Ovary (tissue), 9 donors: ENCODE data around the gene PIK3C2G. TPM values are rescaled to one million over a fixed set of nuclear protein-coding genes. Genes with fewer than 3 reads are reported as not detected.

ENCODE experiments used
- DNase-seq, 5 donors: peaks; one replicate each; pipeline ENCODE4 v3.0.0-alpha.2; 2019 to 2020
- H3K27ac ChIP-seq, 2 donors: fragments of 200-600 bp; one replicate each; pipeline versions ENCODE4 v1.5.1 to v1.8.0; 2019 to 2022
- H3K27me3 ChIP-seq: fragments of 200-600 bp; one replicate; pipeline ENCODE4 v1.8.0; 2022
- H3K36me3 ChIP-seq: fragments of 200-600 bp; sonication (generic); one replicate; pipeline ENCODE4 v1.5.1; 2019
- H3K4me1 ChIP-seq: one replicate; pipeline ENCODE4 v1.8.1; 2013; ENCODE audit warnings: mild to moderate bottlenecking, moderate library complexity; ENCODE audit not compliant: insufficient read depth
- H3K4me3 ChIP-seq: fragments of 200-600 bp; sonication (generic); one replicate; pipeline ENCODE4 v1.5.1; 2017
- H3K9me3 ChIP-seq, 2 donors: fragments of 200-600 bp in 1 of 2; sonication (generic) in 1 of 2; one replicate each; pipeline versions ENCODE4 v1.5.1 to v1.8.1; 2013 to 2019; ENCODE audit warnings: mild to moderate bottlenecking in 1 of 2, moderate library complexity in 1 of 2
- CTCF ChIP-seq, 3 donors: fragments of 450-650 bp in 2 of 3; fragments of 200-600 bp in 1 of 3; IDR thresholded peaks; one replicate each; pipeline versions ENCODE4 v1.5.1 to v1.8.0; 2016 to 2022; ENCODE audit warnings: antibody characterized with exemption in 3 of 3, mild to moderate bottlenecking in 1 of 3
- EP300 ChIP-seq: sonication (generic); formaldehyde crosslinking; IDR thresholded peaks from one replicate; pipeline ENCODE4 v1.6.1; 2017; ENCODE audit warnings: antibody characterized with exemption
- POLR2A ChIP-seq: fragments of 450-650 bp; IDR thresholded peaks from one replicate; pipeline ENCODE4 v1.6.1; 2017; ENCODE audit warnings: antibody characterized with exemption, mild to moderate bottlenecking, moderate library complexity
- WGBS, 3 donors: extraction: QIAGEN DNeasy Blood & Tissue Kit in 1 of 3; methylation state at CpG; one replicate each; pipeline versions ENCODE4 v1.1.5 to v1.1.7; 2013 to 2017; 5-methylcytosine and 5-hydroxymethylcytosine counted together
- intact Hi-C, 4 donors: fragments of 100-400 bp; cut with DNase I; formaldehyde crosslinking; loops; one replicate each; pipeline versions ENCODE4 v1.11.0 to v1.15.1; 2022 to 2023
- polyA plus RNA-seq, 2 donors: library from polyadenylated mRNA; stranded (reverse); fragments of 200-250 nt in 1 of 2; fragments of 350-450 nt in 1 of 2; fragmentation: Illumina TruSeq in 1 of 2; extraction: RNeasy Lipid Tissue Mini Kit (QIAGEN cat#74804) in 1 of 2; gene quantifications; one replicate each; pipeline ENCODE4 v1.2.3, GENCODE V29; 2013 to 2014
- total RNA-seq, 7 donors: library from RNA; depleted of rRNA in 2 of 7; stranded (reverse); fragments of >200 nt in 2 of 7; fragmentation: NEBNext Ultra II Directional in 3 of 7; extraction: Animal tissue kit (Norgen Biotek cat#: 25700) in 3 of 7; gene quantifications; one replicate each; pipeline versions ENCODE4 v1.1.0 to v1.2.4, GENCODE V29; 2016 to 2023
- donor health status: DM: no; HTN: no; CAD: no; lungs with moderate emphysema.
- donor health status: DM: no; HTN: no; CAD: no.
- donor health status: Bipolar disorder and iron deficiency.
- donor health status: DM: yes; HTN: yes; CAD: no.
- donor health status: DM: no; HTN: no; CAD: no.
- donor health status: DM: yes; HTN: yes; CAD: no.

The PIK3C2G gene
- total and polyA plus RNA-seq, 9 donors, result 0.02 to 1.6 (median 0.07) TPM; not detected in 4

GRCh38 chr12:18375583-18375982, 114.3 kb downstream of the PIK3C2G start:
- H3K4me3 ChIP-seq, result no peak overlapping the region
- no peaks in the 10 kb centered on the region for H3K36me3 ChIP-seq
- no peaks in the 10 kb centered on the region for H3K27me3 ChIP-seq
- TF ChIP-seq CTCF (IDR thresholded peaks at IDR 0.05) (no peak), EP300 (no peak), POLR2A (no peak)
- no peak for DNase-seq
- intact Hi-C loops, result no loop called here
- 65 to 99% (median 98%) methylated on average over 2 of the region's 2 CpGs for WGBS, 3 donors
- H3K4me1 ChIP-seq, result no peaks in the 10 kb centered on the region
- H3K27ac ChIP-seq, result no peak overlapping the region
- H3K9me3 ChIP-seq, result no peaks in the 10 kb centered on the region

- WGBS, 3 donors, result 62 to 68% (median 65%) methylated on average over 4 of the region's 4 CpGs
- TF ChIP-seq EP300 (no peak), CTCF (IDR thresholded peaks at IDR 0.05) (no peak), POLR2A (no peak)
Measured at GRCh38 chr12:18382236-18382885, 121.0 kb downstream of the PIK3C2G start.

GRCh38 chr12:18383203-18383602, 121.9 kb downstream of the PIK3C2G start:
- H3K4me1 ChIP-seq, result no peaks in the 10 kb centered on the region
- TF ChIP-seq CTCF (IDR thresholded peaks at IDR 0.05) (no peak), EP300 (no peak), POLR2A (no peak)
- intact Hi-C loops, result no loop called here
- H3K4me3 ChIP-seq, result no peak overlapping the region
- H3K27ac ChIP-seq, result no peak overlapping the region
- H3K36me3 ChIP-seq, result no peaks in the 10 kb centered on the region
- peaks cover 3% of the 10 kb centered on the region for H3K27me3 ChIP-seq
- DNase-seq, result no peak
- H3K9me3 ChIP-seq, result no peaks in the 10 kb centered on the region
- 14 to 15% (median 14%) methylated on average over 4 of the region's 4 CpGs for WGBS, 3 donors

More at GRCh38 chr12:18382236-18382885, 121.0 kb downstream of the PIK3C2G start:
- peaks cover 3% of the 10 kb centered on the region for H3K27me3 ChIP-seq
- no peak for DNase-seq
- intact Hi-C loops, result no loop called here
- H3K4me1 ChIP-seq, result no peaks in the 10 kb centered on the region
- H3K36me3 ChIP-seq, result no peaks in the 10 kb centered on the region
- H3K27ac ChIP-seq, result no peak overlapping the region
- no peaks in the 10 kb centered on the region for H3K9me3 ChIP-seq
- H3K4me3 ChIP-seq, result no peak overlapping the region

GRCh38 chr12:18387706-18388105, 126.4 kb downstream of the PIK3C2G start:
- Histone ChIP-seq H3K4me3 (no peak overlapping the region), H3K27me3 (peaks cover 3% of the 10 kb centered on the region), H3K9me3 (no peaks in the 10 kb centered on the region), H3K27ac (no peak overlapping the region), H3K4me1 (no peaks in the 10 kb centered on the region), H3K36me3 (no peaks in the 10 kb centered on the region)
- TF ChIP-seq EP300, result no peak
- TF ChIP-seq CTCF (IDR thresholded peaks at IDR 0.05), result no peak
- no peak for TF ChIP-seq POLR2A
- 25 to 46% (median 34%) methylated on average over 6 of the region's 6 CpGs for whole genome bisulfite sequencing, 3 donors
- intact Hi-C loops, result no loop called here
- no peak for DNase-seq
